Measurements from ENCODE around the gene ATP6V1F. TPM values are rescaled to one million over a fixed set of nuclear protein-coding genes. Genes with fewer than 3 reads are reported as not detected.

Gene ATP6V1F
- total RNA-seq, 1 donor from 2014 or later, result 61.4 TPM

DNA sequence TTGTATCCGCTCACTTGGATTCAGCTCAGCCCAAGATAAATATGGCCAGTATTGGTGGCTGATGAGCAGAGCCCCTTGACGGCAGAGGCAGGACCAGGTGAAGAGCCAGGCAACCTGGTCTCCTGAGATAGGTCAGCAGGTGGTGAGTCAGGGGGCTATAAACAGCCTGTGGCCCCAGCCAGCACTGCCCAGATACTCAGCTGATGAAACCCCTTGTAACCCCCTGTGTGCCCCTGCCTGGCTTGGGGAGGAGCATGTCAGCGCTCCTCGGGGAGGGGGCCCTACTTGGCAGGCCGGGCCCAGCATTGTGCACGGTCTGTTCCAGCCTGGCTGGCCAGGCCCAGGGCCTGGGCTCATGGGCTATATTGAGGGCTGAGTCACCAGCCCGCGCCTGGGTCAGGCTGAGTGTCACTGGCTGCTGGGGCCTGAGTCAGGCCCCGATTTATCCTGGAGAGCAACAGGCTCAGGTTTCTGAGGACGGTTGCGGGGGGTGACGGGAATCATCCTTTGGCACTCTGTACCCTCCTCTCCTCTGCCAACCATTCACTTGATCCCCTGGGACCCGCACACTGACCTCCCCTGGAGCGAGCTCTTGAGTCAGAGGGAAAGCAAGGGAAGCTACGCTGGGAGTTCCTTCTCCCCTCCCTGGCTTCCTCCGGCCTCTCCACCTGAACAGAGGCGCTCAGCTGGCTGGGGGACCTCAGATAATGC lies 35.3 kb upstream of the ATP6V1F start:
- Mint-ChIP-seq H3K4me3 (peak overlapping the region; percentile 41), H3K27me3 (ENCODE audit: insufficient read depth, low read depth) (peaks cover 19% of the 10 kb centered on the region)
- peak overlapping the region; percentile 18 for H3K27ac ChIP-seq

DNA sequence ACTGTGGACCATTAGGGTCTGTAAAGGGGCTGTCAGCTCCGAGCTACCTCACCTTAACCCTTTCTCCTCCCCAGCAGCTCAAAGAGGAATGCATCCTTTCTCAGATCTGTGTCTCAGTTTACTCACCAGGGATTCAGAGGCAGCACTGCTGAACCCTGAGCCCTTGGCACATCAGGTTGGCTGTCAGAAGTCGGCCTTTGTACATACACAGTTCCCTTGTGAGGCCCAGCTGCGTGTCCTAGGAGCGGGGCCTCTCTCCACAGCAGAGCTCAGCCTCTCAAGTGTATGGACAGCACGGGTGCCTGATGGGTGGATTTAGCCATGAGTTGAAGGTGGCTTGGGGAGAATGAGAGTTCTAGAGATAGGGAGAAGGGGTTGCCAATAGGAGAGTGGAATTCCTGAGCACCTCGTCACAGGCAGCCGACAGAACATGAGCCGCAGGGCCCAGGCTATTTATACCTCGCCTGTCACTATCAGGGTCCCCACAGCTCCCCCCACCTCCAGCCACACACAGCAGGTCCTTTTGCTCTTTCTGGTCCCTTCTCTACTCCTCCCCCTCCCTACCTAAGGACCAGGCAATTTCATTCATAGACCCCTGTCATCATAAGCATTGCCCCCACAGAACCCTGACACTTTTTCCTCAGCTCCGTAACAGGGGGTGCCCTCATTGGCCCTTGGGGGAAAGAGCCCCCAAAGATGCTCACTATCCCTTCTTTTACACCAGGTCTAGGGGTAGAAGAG lies 34.5 kb upstream of the ATP6V1F start:
- Histone ChIP-seq H3K27me3 (peaks cover 19% of the 10 kb centered on the region), H3F3A (ENCODE audit: low read depth) (peaks cover 37% of the 10 kb centered on the region), H3K4me1 (peaks cover 47% of the 10 kb centered on the region), H3K9ac (no peak overlapping the region), H4K20me1 (ENCODE audit: low read depth) (no peaks in the 10 kb centered on the region), H2AFZ (replicated peaks) (no peak overlapping the region), H3K36me3 (no peaks in the 10 kb centered on the region), H3K4me3 (no peak overlapping the region), H3K27ac (peak overlapping the region; percentile 18), H3K79me2 (ENCODE audit: low read depth) (no peaks in the 10 kb centered on the region), H3K4me2 (peak overlapping the region; percentile 25), H3K9me3 (ENCODE audit: low read depth) (no peaks in the 10 kb centered on the region)
- DNase-seq (ENCODE audit: low spot score), result peak; percentile 20
- Mint-ChIP-seq H3K9me3 (no peaks in the 10 kb centered on the region), H3K4me3 (peak overlapping the region; percentile 38), H3K36me3 (no peaks in the 10 kb centered on the region), H3K27ac (peak overlapping the region; percentile 65), H3K4me1 (peaks cover 37% of the 10 kb centered on the region), H3K27me3 (ENCODE audit: insufficient read depth, low read depth) (peaks cover 19% of the 10 kb centered on the region)
- TF ChIP-seq EZH2 (IDR thresholded peaks at IDR 0.05), result no peak
- TF ChIP-seq EZH2phosphoT487 (IDR thresholded peaks at IDR 0.05), result no peak
- TF ChIP-seq, protein P1, sequence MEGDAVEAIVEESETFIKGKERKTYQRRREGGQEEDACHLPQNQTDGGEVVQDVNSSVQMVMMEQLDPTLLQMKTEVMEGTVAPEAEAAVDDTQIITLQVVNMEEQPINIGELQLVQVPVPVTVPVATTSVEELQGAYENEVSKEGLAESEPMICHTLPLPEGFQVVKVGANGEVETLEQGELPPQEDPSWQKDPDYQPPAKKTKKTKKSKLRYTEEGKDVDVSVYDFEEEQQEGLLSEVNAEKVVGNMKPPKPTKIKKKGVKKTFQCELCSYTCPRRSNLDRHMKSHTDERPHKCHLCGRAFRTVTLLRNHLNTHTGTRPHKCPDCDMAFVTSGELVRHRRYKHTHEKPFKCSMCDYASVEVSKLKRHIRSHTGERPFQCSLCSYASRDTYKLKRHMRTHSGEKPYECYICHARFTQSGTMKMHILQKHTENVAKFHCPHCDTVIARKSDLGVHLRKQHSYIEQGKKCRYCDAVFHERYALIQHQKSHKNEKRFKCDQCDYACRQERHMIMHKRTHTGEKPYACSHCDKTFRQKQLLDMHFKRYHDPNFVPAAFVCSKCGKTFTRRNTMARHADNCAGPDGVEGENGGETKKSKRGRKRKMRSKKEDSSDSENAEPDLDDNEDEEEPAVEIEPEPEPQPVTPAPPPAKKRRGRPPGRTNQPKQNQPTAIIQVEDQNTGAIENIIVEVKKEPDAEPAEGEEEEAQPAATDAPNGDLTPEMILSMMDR (IDR thresholded peaks at IDR 0.05), result no peak

More for the DNA sequence above, 35.3 kb upstream of the ATP6V1F start:
- H3K9me3 ChIP-seq (ENCODE audit: low read depth), result no peaks in the 10 kb centered on the region
- peak; percentile 43 for DNase-seq (ENCODE audit: low spot score)
- peaks cover 19% of the 10 kb centered on the region for H3K27me3 ChIP-seq
- Mint-ChIP-seq H3K9me3 (no peaks in the 10 kb centered on the region), H3K4me1 (peaks cover 30% of the 10 kb centered on the region), H3K27ac (peak overlapping the region; percentile 54), H3K36me3 (no peaks in the 10 kb centered on the region)
- no peaks in the 10 kb centered on the region for H3K79me2 ChIP-seq (ENCODE audit: low read depth)
- peaks cover 31% of the 10 kb centered on the region for H3F3A ChIP-seq (ENCODE audit: low read depth)
- H3K4me3 ChIP-seq, result no peak overlapping the region
- H2AFZ ChIP-seq (replicated peaks), result no peak overlapping the region
- no peak overlapping the region for H3K9ac ChIP-seq
- peak overlapping the region; percentile 25 for H3K4me2 ChIP-seq
- no peaks in the 10 kb centered on the region for H3K36me3 ChIP-seq
- H3K4me1 ChIP-seq, result peaks cover 39% of the 10 kb centered on the region
- no peaks in the 10 kb centered on the region for H4K20me1 ChIP-seq (ENCODE audit: low read depth)
- TF ChIP-seq, protein P1 (IDR thresholded peaks at IDR 0.05), result no peak
- TF ChIP-seq EZH2phosphoT487 (IDR thresholded peaks at IDR 0.05), result no peak
- no peak for TF ChIP-seq EZH2 (IDR thresholded peaks at IDR 0.05)

DNA sequence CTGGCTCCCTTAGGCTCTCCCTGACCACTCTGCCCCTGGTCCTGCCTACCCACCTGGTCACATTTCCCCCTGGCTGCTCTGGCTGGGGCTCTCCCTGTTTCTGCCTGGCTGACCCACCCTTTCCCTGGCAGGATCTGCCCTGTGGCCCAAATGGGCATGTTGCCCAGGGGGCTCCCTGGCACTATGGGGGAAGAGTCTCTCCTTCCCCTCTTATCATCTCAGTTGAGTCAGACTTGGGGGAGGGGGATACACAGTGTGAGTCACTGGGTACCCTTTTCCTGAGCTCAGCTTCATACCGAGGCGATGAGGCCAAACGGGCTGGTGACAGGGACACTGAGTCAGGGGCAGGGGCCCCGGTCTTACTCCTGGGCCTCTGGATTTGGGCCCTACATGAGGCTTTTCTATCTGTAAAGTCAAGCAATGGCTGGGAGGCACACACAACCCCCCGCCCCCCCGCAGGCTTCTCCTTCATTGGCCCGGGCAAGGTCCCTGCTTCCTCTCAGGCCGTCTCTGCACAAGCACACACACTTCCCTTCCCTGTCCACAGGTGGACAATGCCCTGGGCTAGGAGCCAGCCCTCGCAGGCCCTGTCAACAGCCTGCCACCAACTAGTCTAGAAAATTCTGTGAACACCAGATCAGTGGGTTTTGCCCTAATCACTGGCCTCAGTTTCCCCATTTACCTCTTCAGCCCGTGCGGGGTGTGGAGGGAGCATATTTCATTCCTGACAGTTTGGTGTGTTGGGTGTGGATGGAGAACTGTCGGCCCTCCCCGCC lies 33.1 kb upstream of the ATP6V1F start:
- Histone ChIP-seq H3K9ac (no peak overlapping the region), H4K20me1 (ENCODE audit: low read depth) (no peaks in the 10 kb centered on the region), H3K36me3 (no peaks in the 10 kb centered on the region), H3K4me2 (peak overlapping the region; percentile 83), H3K79me2 (ENCODE audit: low read depth) (no peaks in the 10 kb centered on the region), H3K27me3 (peaks cover 19% of the 10 kb centered on the region), H2AFZ (replicated peaks) (no peak overlapping the region), H3K4me3 (peak overlapping the region; percentile 53), H3K4me1 (peaks cover 61% of the 10 kb centered on the region), H3K9me3 (ENCODE audit: low read depth) (no peaks in the 10 kb centered on the region), H3F3A (ENCODE audit: low read depth) (peaks cover 51% of the 10 kb centered on the region), H3K27ac (no peak overlapping the region)
- DNase-seq (ENCODE audit: low spot score), result peak; percentile 24
- TF ChIP-seq, protein P1 (IDR thresholded peaks at IDR 0.05), result no peak
- no peak for TF ChIP-seq EZH2phosphoT487 (IDR thresholded peaks at IDR 0.05)
- TF ChIP-seq EZH2 (IDR thresholded peaks at IDR 0.05), result no peak
- no peak overlapping the region for H3K27ac Mint-ChIP-seq
- H3K4me1 Mint-ChIP-seq, result peaks cover 48% of the 10 kb centered on the region
- H3K27me3 Mint-ChIP-seq (ENCODE audit: insufficient read depth, low read depth), result peaks cover 24% of the 10 kb centered on the region
- H3K9me3 Mint-ChIP-seq, result no peaks in the 10 kb centered on the region
- peak overlapping the region; percentile 81 for H3K4me3 Mint-ChIP-seq
- no peaks in the 10 kb centered on the region for H3K36me3 Mint-ChIP-seq
